GM20000 (cell line): ENCODE results near the gene BMPR1A.
"Not testable (repeated sequence)": the region's sequence is repeated elsewhere in the genome, so short reads cannot be mapped to it uniquely, and the experiment has no call there.

ENCODE experiments used
- DNase-seq: peaks from one replicate; pipeline ENCODE4 v3.0.0; 2012; ENCODE audit warnings: low spot score
- CTCF ChIP-seq: IDR thresholded peaks from 2 replicates; pipeline ENCODE4 v1.5.1; 2012; ENCODE audit warnings: mild to moderate bottlenecking, control low read depth; ENCODE audit errors: extremely low read depth, missing control alignments

Gene BMPR1A

GRCh38 chr10:86972613-86973380 lies 216.4 kb downstream of the BMPR1A start:
- no peak for DNase-seq
- TF ChIP-seq CTCF = no peak

- DNase-seq = no peak
- no peak for TF ChIP-seq CTCF
Observed at GRCh38 chr10:86974484-86974883, 218.1 kb downstream of the BMPR1A start.

- DNase-seq = no peak
- TF ChIP-seq CTCF = no peak
Observed at GRCh38 chr10:86976362-86977056, 220.1 kb downstream of the BMPR1A start.

GRCh38 chr10:86978457-86978856 lies 222.0 kb downstream of the BMPR1A start:
- not testable (repeated sequence) for DNase-seq

- no peak for TF ChIP-seq CTCF
- DNase-seq = no peak
Observed at GRCh38 chr10:86979296-86979818, 222.9 kb downstream of the BMPR1A start.

GRCh38 chr10:86979977-86980448 lies 223.6 kb downstream of the BMPR1A start:
- DNase-seq = no peak
- no peak for TF ChIP-seq CTCF

- not testable (repeated sequence) for DNase-seq
Observed at GRCh38 chr10:86981020-86981419, 224.6 kb downstream of the BMPR1A start.

- no peak for TF ChIP-seq CTCF
- no peak for DNase-seq
Observed at GRCh38 chr10:86981716-86982115, 225.3 kb downstream of the BMPR1A start.
